Naive thymus-derived CD4-positive, alpha-beta T cell (primary cell): ENCODE measurements around the gene RNF166. TPM values are rescaled to one million over a fixed set of nuclear protein-coding genes. Genes with fewer than 3 reads are reported as not detected.

Source experiments
- ATAC-seq: fragments of 150-1000 bp; cut with Tn5 transposase; 2 replicates; pipeline ENCODE4 v1.10.0; 2021; ENCODE audit warnings: mild to moderate bottlenecking, moderate library complexity
- CTCF ChIA-PET: fragments of 350-600 bp; sonication (Branson Sonifier 250); formaldehyde crosslinking; loops from one replicate; lab custom pipeline; 2021; ENCODE audit warnings: antibody characterized with exemption; lab: Charles Lee
- POLR2A ChIA-PET: fragments of 350-600 bp; sonication (Branson Sonifier 250); formaldehyde crosslinking; loops from one replicate; lab custom pipeline; 2021; ENCODE audit warnings: antibody characterized with exemption, inconsistent platforms; lab: Charles Lee
- DNase-seq, 9 donors: peaks; one replicate each; pipeline versions ENCODE4 v3.0.0 to v3.0.0-alpha.2; 2020 to 2022; ENCODE audit warnings: mixed read lengths in 1 of 9
- H3K27ac ChIP-seq: one replicate; pipeline ENCODE4 v1.7.0; 2013; ENCODE audit warnings: mild to moderate bottlenecking, low read depth, low read length, moderate library complexity
- H3K27me3 ChIP-seq, 2 donors: one replicate each; pipeline ENCODE4 v1.7.0; 2013; ENCODE audit warnings: low read length in 2 of 2, mild to moderate bottlenecking in 2 of 2, moderate library complexity in 2 of 2; ENCODE audit not compliant: control insufficient read depth in 2 of 2, insufficient read depth in 2 of 2
- H3K36me3 ChIP-seq, 3 experiments: 1 replicate in 2 of 3; 2 replicates in 1 of 3; pipeline ENCODE4 v1.7.0; 2013; ENCODE audit warnings: low read length in 3 of 3, mild to moderate bottlenecking in 3 of 3, moderate library complexity in 1 of 3; ENCODE audit not compliant: insufficient read depth in 3 of 3, control insufficient read depth in 2 of 3
- H3K4me1 ChIP-seq, 2 donors: one replicate each; pipeline ENCODE4 v1.7.0; 2013; ENCODE audit warnings: low read length in 2 of 2, mild to moderate bottlenecking in 2 of 2, moderate library complexity in 1 of 2; ENCODE audit not compliant: control insufficient read depth in 2 of 2, insufficient read depth in 2 of 2
- H3K4me3 ChIP-seq: 2 replicates; pipeline ENCODE4 v1.7.0; 2013; ENCODE audit warnings: mild to moderate bottlenecking, low read length
- H3K9me3 ChIP-seq, 3 experiments: 1 replicate in 2 of 3; 2 replicates in 1 of 3; pipeline ENCODE4 v1.7.0; 2013; ENCODE audit warnings: low read length in 3 of 3; ENCODE audit not compliant: control insufficient read depth in 2 of 3
- H3K27ac Mint-ChIP-seq, 9 donors: one replicate each; pipeline ENCODE4 v1.8.0; 2020 to 2022; ENCODE audit warnings: mixed read lengths in 9 of 9, mild to moderate bottlenecking in 8 of 9, moderate library complexity in 5 of 9, inconsistent platforms in 2 of 9
- H3K27me3 Mint-ChIP-seq, 5 donors: one replicate each; pipeline ENCODE4 v1.8.0; 2021 to 2022; ENCODE audit warnings: mixed read lengths in 5 of 5, mild to moderate bottlenecking in 1 of 5
- H3K36me3 Mint-ChIP-seq, 5 donors: one replicate each; pipeline ENCODE4 v1.8.0; 2020 to 2022; ENCODE audit warnings: mixed read lengths in 5 of 5, mild to moderate bottlenecking in 3 of 5, inconsistent platforms in 1 of 5
- H3K4me1 Mint-ChIP-seq, 7 donors: one replicate each; pipeline ENCODE4 v1.8.0; 2020 to 2022; ENCODE audit warnings: mixed read lengths in 7 of 7, mild to moderate bottlenecking in 3 of 7, inconsistent platforms in 1 of 7
- H3K4me3 Mint-ChIP-seq, 10 donors: one replicate each; pipeline ENCODE4 v1.8.0; 2020 to 2022; ENCODE audit warnings: mild to moderate bottlenecking in 10 of 10, mixed read lengths in 10 of 10, moderate library complexity in 6 of 10, inconsistent platforms in 2 of 10
- H3K9me3 Mint-ChIP-seq, 11 donors: one replicate each; pipeline ENCODE4 v1.8.0; 2020 to 2022; ENCODE audit warnings: mixed read lengths in 11 of 11, mild to moderate bottlenecking in 4 of 11, inconsistent platforms in 1 of 11, moderate library complexity in 1 of 11
- intact Hi-C, 2 donors: fragments of 100-400 bp; cut with micrococcal nuclease; formaldehyde crosslinking; loops; one replicate each; pipeline ENCODE4 v1.15.1; 2023
- polyA plus RNA-seq, 2 donors: library from polyadenylated mRNA; unstranded; fragments of 300-500 nt; fragmentation: Illumina TruSeq; gene quantifications; one replicate each; pipeline ENCODE4 v1.2.3, GENCODE V29; 2021
- total RNA-seq, 6 experiments: library from RNA in 5 of 6; stranded (reverse) in 5 of 6; gene quantifications; 1 replicate in 5 of 6; 2 replicates in 1 of 6; pipeline ENCODE4 v1.2.3 and lab custom pipeline; 2021 to 2026

The RNF166 gene
- total and polyA plus RNA-seq, 7 experiments from 2014 or later = 67.7 to 324 (median 100) TPM

DNA sequence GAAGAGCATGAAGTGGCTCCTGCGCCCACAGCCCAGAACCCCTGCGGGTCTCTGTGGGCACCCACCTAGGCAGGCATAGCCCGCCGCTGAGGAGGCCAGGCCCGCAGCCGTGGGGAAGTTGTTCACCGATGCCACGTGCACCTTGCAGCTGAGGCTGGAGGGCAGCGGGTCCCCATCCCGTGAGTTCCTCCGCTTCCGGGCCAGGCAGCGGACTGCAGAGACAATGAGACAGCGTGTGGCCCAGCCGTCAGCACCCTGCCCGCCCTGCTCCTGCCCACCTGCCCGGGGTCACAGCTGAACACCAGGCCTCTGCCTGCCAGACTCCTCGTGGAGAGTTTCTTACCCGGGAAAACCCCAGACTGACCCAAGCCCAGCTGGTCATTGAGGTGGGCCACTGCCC is 48.8 kb downstream of the RNF166 start:
- H3K27ac Mint-ChIP-seq = no peak overlapping the region
- H3K36me3 ChIP-seq = peaks cover 0 to 38% (median 0%) of the 10 kb centered on the region in 3 experiments
- H3K27me3 ChIP-seq = no peaks in the 10 kb centered on the region
- peaks cover 3 to 6% of the 10 kb centered on the region in 2 donors for H3K4me1 ChIP-seq
- ChIA-PET CTCF (no interaction called here), POLR2A (no interaction called here)
- H3K27me3 Mint-ChIP-seq = no peaks in the 10 kb centered on the region
- H3K4me1 Mint-ChIP-seq = peaks cover 10 to 20% (median 12%) of the 10 kb centered on the region in 7 donors
- no peak for DNase-seq
- ATAC-seq = no peak
- no peak overlapping the region for H3K4me3 Mint-ChIP-seq
- no peak overlapping the region for H3K4me3 ChIP-seq
- peaks cover 0 to 11% (median 2%) of the 10 kb centered on the region in 5 donors for H3K36me3 Mint-ChIP-seq
- intact Hi-C loops = no loop called here
- H3K27ac ChIP-seq = no peak overlapping the region
- H3K9me3 ChIP-seq = no peaks in the 10 kb centered on the region
- H3K9me3 Mint-ChIP-seq = no peaks in the 10 kb centered on the region

DNA sequence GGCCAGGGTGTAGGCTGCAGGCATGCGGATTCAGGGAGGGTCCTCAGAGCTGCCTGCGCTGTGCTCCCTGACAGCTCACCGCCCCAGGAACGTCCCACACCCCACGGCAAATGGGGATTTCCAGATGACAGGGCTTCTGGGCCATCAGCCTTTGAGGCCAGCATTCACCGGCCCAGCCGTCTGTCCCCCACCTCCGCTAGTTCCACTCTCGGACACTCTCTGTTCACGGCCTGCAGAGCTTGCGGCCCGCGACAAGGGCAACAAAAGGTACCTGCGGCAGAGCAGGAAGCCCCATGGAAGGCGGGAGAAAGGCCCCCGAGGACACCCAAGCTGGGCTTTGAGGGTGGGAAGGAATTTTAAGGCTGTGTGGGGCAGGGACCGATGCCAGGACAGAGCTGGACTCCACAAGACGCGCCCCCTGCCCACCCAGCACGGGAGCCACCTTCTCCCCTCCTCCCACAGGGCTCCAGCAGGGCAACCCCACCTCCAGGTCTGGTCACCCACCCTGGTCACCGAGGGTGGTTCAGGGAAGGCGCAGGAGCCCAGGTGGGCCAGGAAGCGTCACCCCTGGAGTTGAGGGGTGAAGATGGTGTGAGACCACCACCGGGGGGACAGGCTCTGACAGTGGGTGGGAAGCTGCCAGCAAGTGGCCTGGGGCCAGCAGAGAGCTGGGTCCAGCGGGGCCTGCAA is 49.8 kb downstream of the RNF166 start:
- DNase-seq (no peak), ATAC-seq (no peak)
- Mint-ChIP-seq H3K27me3 (no peaks in the 10 kb centered on the region), H3K36me3 (peaks cover 0 to 11% (median 2%) of the 10 kb centered on the region in 5 donors), H3K9me3 (no peaks in the 10 kb centered on the region), H3K4me3 (no peak overlapping the region), H3K27ac (no peak overlapping the region), H3K4me1 (peaks cover 4 to 16% (median 7%) of the 10 kb centered on the region in 7 donors)
- H3K4me3 ChIP-seq = no peak overlapping the region
- H3K27ac ChIP-seq = no peak overlapping the region
- intact Hi-C loops = no loop called here
- no peaks in the 10 kb centered on the region for H3K27me3 ChIP-seq
- H3K9me3 ChIP-seq = no peaks in the 10 kb centered on the region
- ChIA-PET CTCF (no interaction called here), POLR2A (interaction anchor here (1.4 kb wide), 1 partner anchor 44 kb away, joined by 6 read pairs; no protein-coding TSS in a partner anchor)
- peaks cover 7 to 8% of the 10 kb centered on the region in 2 donors for H3K4me1 ChIP-seq
- H3K36me3 ChIP-seq = peaks cover 0 to 38% (median 0%) of the 10 kb centered on the region in 3 experiments

DNA sequence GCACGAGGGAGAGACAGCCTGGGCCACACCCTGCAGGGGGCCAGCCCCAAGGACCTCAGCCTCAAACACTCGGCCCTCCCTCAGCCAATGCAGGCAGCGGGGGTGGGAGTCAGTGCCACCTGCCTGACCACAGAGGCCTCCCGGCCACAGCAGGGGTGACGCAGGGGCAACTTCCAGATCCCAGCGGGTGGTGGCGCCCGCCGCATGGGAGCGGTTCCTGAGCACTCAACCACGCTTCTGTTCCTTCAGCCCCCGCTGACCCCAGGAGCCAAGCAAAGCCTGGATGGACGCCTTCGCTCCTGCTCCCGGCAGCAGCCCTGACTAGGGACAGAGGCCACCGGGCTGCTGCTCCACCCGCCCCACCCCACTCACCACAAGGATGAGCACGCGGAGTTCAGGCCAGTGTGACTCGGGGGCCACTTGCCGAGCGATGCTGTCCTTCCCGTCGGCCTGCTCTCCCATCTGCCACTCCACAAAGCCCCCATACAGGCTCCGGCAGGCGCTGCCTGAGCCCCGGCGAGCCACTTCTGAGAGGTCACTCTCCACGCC is 50.4 kb downstream of the RNF166 start:
- Histone ChIP-seq H3K4me1 (peaks cover 11% of the 10 kb centered on the region in 2 donors), H3K4me3 (no peak overlapping the region), H3K27me3 (no peaks in the 10 kb centered on the region), H3K36me3 (peaks cover 0 to 38% (median 0%) of the 10 kb centered on the region in 3 experiments), H3K9me3 (no peaks in the 10 kb centered on the region), H3K27ac (no peak overlapping the region)
- intact Hi-C loops = no loop called here
- no peak overlapping the region for H3K27ac Mint-ChIP-seq
- ATAC-seq = no peak
- CTCF ChIA-PET = no interaction called here
- no peaks in the 10 kb centered on the region for H3K27me3 Mint-ChIP-seq
- POLR2A ChIA-PET = interaction anchor here (1.4 kb wide), 1 partner anchor 44 kb away, joined by 6 read pairs; no protein-coding TSS in a partner anchor
- no peak for DNase-seq
- H3K4me1 Mint-ChIP-seq = peaks cover 0 to 15% (median 5%) of the 10 kb centered on the region in 7 donors
- no peak overlapping the region for H3K4me3 Mint-ChIP-seq
- peaks cover 0 to 11% (median 2%) of the 10 kb centered on the region in 5 donors for H3K36me3 Mint-ChIP-seq
- no peaks in the 10 kb centered on the region for H3K9me3 Mint-ChIP-seq

GRCh38 chr16:88655053-88655732 is 51.0 kb downstream of the RNF166 start:
- Histone ChIP-seq H3K4me1 (peaks cover 11 to 13% of the 10 kb centered on the region in 2 donors), H3K4me3 (no peak overlapping the region), H3K9me3 (no peaks in the 10 kb centered on the region), H3K36me3 (peaks cover 0 to 44% (median 0%) of the 10 kb centered on the region in 3 experiments), H3K27me3 (no peaks in the 10 kb centered on the region), H3K27ac (no peak overlapping the region)
- intact Hi-C loops = no loop called here
- Mint-ChIP-seq H3K4me3 (no peak overlapping the region), H3K27ac (peak overlapping the region in 1 of 9 donors; percentile 69), H3K27me3 (no peaks in the 10 kb centered on the region), H3K36me3 (peaks cover 0 to 11% (median 3%) of the 10 kb centered on the region in 5 donors), H3K4me1 (peaks cover 0 to 16% (median 6%) of the 10 kb centered on the region in 7 donors), H3K9me3 (no peaks in the 10 kb centered on the region)
- no peak for DNase-seq
- ChIA-PET POLR2A (interaction anchor here (0.7 to 1.4 kb wide), 2 partner anchors 16 to 45 kb away, joined by 3 to 6 read pairs; no protein-coding TSS in a partner anchor), CTCF (no interaction called here)
- ATAC-seq = no peak

DNA sequence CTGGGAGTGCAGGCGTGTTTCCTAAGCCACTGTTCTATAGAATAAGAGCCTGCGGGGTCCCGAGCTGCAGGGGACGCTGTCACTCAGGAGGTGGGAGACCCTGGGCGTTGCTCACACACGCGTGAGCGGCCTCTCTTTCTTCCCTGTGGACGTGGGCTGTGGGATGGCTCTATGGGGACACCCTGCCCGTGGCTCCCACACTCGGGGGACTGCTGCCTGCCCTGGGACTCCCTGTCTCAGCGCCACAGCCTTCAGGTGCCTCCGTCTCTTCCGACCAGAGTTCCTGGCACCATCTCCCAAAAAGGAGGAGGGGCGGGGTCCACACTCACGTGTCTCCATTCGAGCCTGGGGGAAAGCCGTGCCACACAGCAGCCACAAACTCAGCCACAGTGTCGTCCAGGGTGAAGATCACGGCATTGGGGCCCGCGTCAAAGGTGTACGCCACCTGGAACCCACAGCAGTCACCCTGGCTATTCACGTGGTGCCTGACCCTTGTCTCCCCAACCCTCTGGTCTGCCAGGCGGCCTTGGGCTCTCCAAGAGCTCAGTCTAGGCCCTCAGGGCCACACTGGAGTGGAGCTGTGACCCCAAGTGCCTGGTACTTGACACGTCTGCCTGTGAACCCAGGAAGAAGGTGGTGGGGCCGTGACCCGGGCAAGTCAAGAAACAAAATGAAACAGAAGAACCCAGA is 51.7 kb downstream of the RNF166 start:
- Histone ChIP-seq H3K4me1 (peaks cover 15 to 20% of the 10 kb centered on the region in 2 donors), H3K27me3 (no peaks in the 10 kb centered on the region), H3K4me3 (no peak overlapping the region), H3K27ac (no peak overlapping the region), H3K9me3 (no peaks in the 10 kb centered on the region), H3K36me3 (peaks cover 0 to 43% (median 0%) of the 10 kb centered on the region in 3 experiments)
- intact Hi-C loops = no loop called here
- Mint-ChIP-seq H3K9me3 (no peaks in the 10 kb centered on the region), H3K27me3 (no peaks in the 10 kb centered on the region), H3K4me3 (peak overlapping the region in 1 of 10 donors; percentile 16), H3K36me3 (peaks cover 0 to 11% (median 3%) of the 10 kb centered on the region in 5 donors), H3K27ac (peak overlapping the region in 4 of 9 donors; percentile 38 to 69 (median 56)), H3K4me1 (peaks cover 0 to 21% (median 8%) of the 10 kb centered on the region in 7 donors)
- DNase-seq = no peak
- ATAC-seq = no peak
- CTCF ChIA-PET = no interaction called here
- POLR2A ChIA-PET = interaction anchor here (0.7 to 1.3 kb wide), 3 partner anchors 15 to 27 kb away, joined by 3 read pairs; no protein-coding TSS in a partner anchor
